WERI-Rb-1 (cell line): ENCODE results near the gene KRT32.

Experiments used
- DNase-seq: peaks from one replicate; pipeline ENCODE4 v3.0.0-alpha.2; 2020
- H3K27ac ChIP-seq: fragments of 250-450 bp; sonication (Bioruptor Pico); 2 replicates; pipeline ENCODE4 v1.5.1; 2020; ENCODE audit warnings: mild to moderate bottlenecking, moderate library complexity
- H3K27me3 ChIP-seq: fragments of 250-450 bp; sonication (Bioruptor Pico); 2 replicates; pipeline ENCODE4 v1.5.1; 2021; ENCODE audit warnings: mild to moderate bottlenecking, low read depth, moderate library complexity; ENCODE audit not compliant: insufficient read depth, severe bottlenecking
- H3K36me3 ChIP-seq: fragments of 250-450 bp; sonication (Bioruptor Pico); 2 replicates; pipeline ENCODE4 v1.5.1; 2020; ENCODE audit warnings: mild to moderate bottlenecking, moderate library complexity
- H3K4me3 ChIP-seq: 2 replicates; pipeline ENCODE4 v1.5.1; 2011; ENCODE audit warnings: low read depth, mild to moderate bottlenecking, control low read depth, low read length
- H3K9me3 ChIP-seq: fragments of 250-450 bp; sonication (Bioruptor Pico); 2 replicates; pipeline ENCODE4 v1.5.1; 2021; ENCODE audit warnings: mild to moderate bottlenecking, moderate library complexity; ENCODE audit not compliant: severe bottlenecking
- CTCF ChIP-seq: IDR thresholded peaks from 2 replicates; pipeline ENCODE4 v1.5.1; 2011; ENCODE audit warnings: low read depth, mild to moderate bottlenecking, control low read depth, inconsistent platforms, low read length

The KRT32 gene

DNA sequence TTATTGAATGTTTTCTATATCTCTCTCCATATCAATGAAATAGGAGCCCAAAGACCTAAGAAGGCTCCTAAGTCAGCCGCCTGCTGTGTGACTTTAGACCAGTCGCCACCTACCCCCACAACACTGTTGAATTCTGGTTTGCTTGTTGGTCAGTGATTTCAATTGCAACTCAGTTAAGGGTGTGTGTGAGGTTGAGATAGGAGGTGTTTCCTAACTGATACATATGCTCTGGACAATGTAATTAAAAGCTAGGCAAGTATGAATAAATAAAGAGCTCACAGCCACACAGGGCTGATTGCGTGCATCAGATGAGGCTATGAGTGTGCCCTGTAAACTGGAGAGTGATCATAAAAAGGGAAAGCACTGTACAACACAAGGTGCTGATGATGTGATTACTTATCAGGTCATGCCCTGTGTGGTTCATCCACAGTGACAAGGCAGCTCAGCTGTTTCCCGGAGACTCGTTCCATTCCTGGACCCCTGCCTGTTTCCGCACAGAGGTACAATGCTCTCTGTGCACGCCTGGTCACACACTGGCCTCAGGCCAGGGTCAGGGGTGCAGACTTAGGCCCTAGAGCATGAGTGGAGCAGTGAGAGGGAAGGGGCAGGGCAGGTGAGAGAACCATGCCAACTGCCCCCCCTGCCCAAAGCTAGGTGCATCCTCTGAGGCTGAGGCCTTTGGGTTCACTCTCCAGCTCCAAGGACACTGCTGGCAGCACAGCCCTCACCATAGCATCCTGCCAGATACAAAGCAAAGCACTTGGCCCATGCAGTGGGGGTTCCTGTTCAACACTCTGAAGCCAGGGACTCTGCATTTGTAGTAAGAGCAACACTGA lies 17.0 kb upstream of the KRT32 start:
- H3K27me3 ChIP-seq: peaks cover 51% of the 10 kb centered on the region
- no peak overlapping the region for H3K4me3 ChIP-seq
- no peak overlapping the region for H3K27ac ChIP-seq
- DNase-seq: no peak
- no peak for TF ChIP-seq CTCF
- H3K9me3 ChIP-seq: no peaks in the 10 kb centered on the region
- H3K36me3 ChIP-seq: no peaks in the 10 kb centered on the region

DNA sequence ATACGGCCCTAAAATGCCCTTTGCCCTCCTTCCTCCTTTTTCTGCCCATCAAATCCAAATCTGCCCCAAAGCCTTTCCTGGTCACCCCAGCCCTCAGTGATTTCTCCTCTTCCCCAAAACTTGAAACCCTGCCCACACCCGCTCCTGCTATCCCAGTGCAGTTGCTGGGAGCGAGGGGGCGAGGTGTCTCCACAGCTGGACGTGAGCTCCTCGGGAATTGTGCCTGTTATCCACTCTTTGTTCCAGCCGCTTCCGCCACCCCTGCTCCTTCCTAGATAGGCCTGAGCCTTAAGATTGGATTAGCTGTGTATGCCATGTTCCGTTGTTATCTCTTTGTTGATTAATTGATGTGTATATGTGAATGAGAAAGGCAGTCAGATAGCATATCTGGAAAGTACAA lies 16.3 kb upstream of the KRT32 start:
- no peak for DNase-seq
- Histone ChIP-seq H3K27me3 (peaks cover 58% of the 10 kb centered on the region), H3K4me3 (no peak overlapping the region), H3K36me3 (no peaks in the 10 kb centered on the region), H3K27ac (no peak overlapping the region), H3K9me3 (no peaks in the 10 kb centered on the region)
- TF ChIP-seq CTCF: no peak

- H3K9me3 ChIP-seq: no peaks in the 10 kb centered on the region
- no peak within 1 kb of the TSS for H3K27ac ChIP-seq
- no peaks in the 10 kb centered on the region for H3K36me3 ChIP-seq
- no peak for TF ChIP-seq CTCF
- no peak for DNase-seq
- no peak within 1 kb of the TSS for H3K4me3 ChIP-seq
- peaks cover 78% of the 10 kb centered on the region for H3K27me3 ChIP-seq
Observed at GRCh38 chr17:41481036-41481435, 13.8 kb upstream of the KRT32 start, which contains the start of gene KRT35. Gene KRT35 (minus strand): TSS chr17:41481151. CDS start chr17:41481097, 54 bp downstream.

DNA sequence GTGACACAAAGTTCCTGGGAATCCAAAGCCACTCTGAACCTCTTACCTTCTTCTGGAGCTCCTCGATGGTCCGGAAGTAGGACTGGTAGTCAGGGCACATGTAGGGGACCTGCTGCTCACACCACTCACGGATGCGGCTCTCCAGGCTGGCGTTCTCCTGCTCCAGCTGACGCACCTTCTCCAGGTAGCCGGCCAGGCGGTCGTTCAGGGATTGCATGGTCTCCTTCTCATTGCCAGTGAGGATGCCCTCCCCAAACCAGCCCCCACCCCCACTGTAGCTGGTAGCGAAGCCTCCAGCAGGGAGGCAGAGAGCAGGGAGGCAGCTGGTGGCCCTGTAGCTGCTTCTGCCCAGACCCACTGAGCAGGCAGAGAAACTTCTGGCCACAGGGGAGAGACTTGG lies 13.4 kb upstream of the KRT32 start:
- peaks cover 82% of the 10 kb centered on the region for H3K27me3 ChIP-seq
- no peak for DNase-seq
- H3K27ac ChIP-seq: no peak overlapping the region
- no peak for TF ChIP-seq CTCF
- no peaks in the 10 kb centered on the region for H3K36me3 ChIP-seq
- no peaks in the 10 kb centered on the region for H3K9me3 ChIP-seq
- H3K4me3 ChIP-seq: no peak overlapping the region

DNA sequence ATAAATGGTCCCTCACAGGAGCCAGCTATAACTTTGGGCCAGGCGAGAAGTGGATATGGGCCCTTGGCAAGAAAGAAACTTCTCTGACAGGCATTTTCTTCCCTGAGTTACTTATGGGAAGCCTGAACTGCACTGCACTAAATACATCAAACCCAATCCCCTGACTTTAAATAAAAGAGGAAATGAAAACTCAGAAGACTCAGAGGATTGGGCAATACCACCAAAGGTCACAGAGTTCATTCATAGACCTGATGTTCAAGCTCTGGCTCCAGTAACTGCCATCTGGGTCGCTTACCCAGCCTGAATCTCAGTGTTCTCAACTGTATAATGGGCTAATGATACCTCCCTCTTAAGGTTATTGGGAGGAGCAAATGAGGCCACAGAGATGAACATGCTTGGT lies 12.9 kb upstream of the KRT32 start:
- no peaks in the 10 kb centered on the region for H3K36me3 ChIP-seq
- no peak for TF ChIP-seq CTCF
- DNase-seq: no peak
- H3K4me3 ChIP-seq: no peak overlapping the region
- H3K9me3 ChIP-seq: no peaks in the 10 kb centered on the region
- H3K27ac ChIP-seq: no peak overlapping the region
- peaks cover 85% of the 10 kb centered on the region for H3K27me3 ChIP-seq

GRCh38 chr17:41478237-41478636 lies 11.1 kb upstream of the KRT32 start:
- no peaks in the 10 kb centered on the region for H3K36me3 ChIP-seq

More at GRCh38 chr17:41478237-41478636, 11.1 kb upstream of the KRT32 start:
- H3K27ac ChIP-seq: no peak overlapping the region
- DNase-seq: no peak
- H3K27me3 ChIP-seq: peaks cover 95% of the 10 kb centered on the region
- H3K4me3 ChIP-seq: no peak overlapping the region
- no peak for TF ChIP-seq CTCF
- H3K9me3 ChIP-seq: peaks cover under 1% of the 10 kb centered on the region
